Renal pelvis (tissue), 4 donors: Measurements from ENCODE around the gene LINS1. TPM values are rescaled to one million over a fixed set of nuclear protein-coding genes. Genes with fewer than 3 reads are reported as not detected.

ENCODE experiments used
- DNase-seq: peaks from one replicate; pipeline ENCODE4 v3.0.0-alpha.2; 2013
- polyA plus RNA-seq, 3 donors: library from polyadenylated mRNA; unstranded; fragments of 120-200 nt; gene quantifications; one replicate each; pipeline ENCODE4 v1.2.1, GENCODE V29; 2013; ENCODE audit not compliant: insufficient read length in 3 of 3

LINS1 gene
- polyA plus RNA-seq, 3 donors, result 12.6 to 26.5 (median 25.3) TPM

GRCh38 chr15:100566850-100567628 lies 34.9 kb downstream of the LINS1 start:
- no peak for DNase-seq

- no peak for DNase-seq
Measured at GRCh38 chr15:100565591-100565990, 36.4 kb downstream of the LINS1 start.

GRCh38 chr15:100560323-100560722 lies 41.7 kb downstream of the LINS1 start:
- no peak for DNase-seq

- DNase-seq, result no peak
Measured at GRCh38 chr15:100559330-100559729, 42.7 kb downstream of the LINS1 start.

GRCh38 chr15:100558771-100559254 lies 43.2 kb downstream of the LINS1 start:
- DNase-seq, result no peak

GRCh38 chr15:100553468-100553867 lies 48.5 kb downstream of the LINS1 start:
- no peak for DNase-seq

GRCh38 chr15:100547961-100548360 lies 54.0 kb downstream of the LINS1 start:
- no peak for DNase-seq

GRCh38 chr15:100544946-100545345 lies 57.0 kb downstream of the LINS1 start:
- DNase-seq, result no peak

GRCh38 chr15:100544338-100544841 lies 57.6 kb downstream of the LINS1 start:
- DNase-seq, result no peak

GRCh38 chr15:100542290-100542689 lies 59.7 kb downstream of the LINS1 start:
- DNase-seq, result no peak

- no peak for DNase-seq
Measured at GRCh38 chr15:100537331-100537730, 64.7 kb downstream of the LINS1 start.

- no peak for DNase-seq
Measured at GRCh38 chr15:100536733-100537132, 65.3 kb downstream of the LINS1 start.

GRCh38 chr15:100533886-100534285 lies 68.1 kb downstream of the LINS1 start:
- no peak for DNase-seq

GRCh38 chr15:100531823-100532327 lies 70.1 kb downstream of the LINS1 start:
- no peak for DNase-seq

GRCh38 chr15:100531204-100531603 lies 70.8 kb downstream of the LINS1 start:
- DNase-seq, result no peak

GRCh38 chr15:100529556-100529955 lies 72.4 kb downstream of the LINS1 start:
- DNase-seq, result no peak

- no peak for DNase-seq
Measured at GRCh38 chr15:100528833-100529428, 73.1 kb downstream of the LINS1 start, which contains the start of gene CERS3. Gene CERS3 (minus strand): TSS chr15:100528950. CDS start chr15:100501849, 27,101 bp downstream.

- DNase-seq, result no peak
Measured at GRCh38 chr15:100526027-100526481, 75.9 kb downstream of the LINS1 start.

GRCh38 chr15:100525436-100525835 lies 76.5 kb downstream of the LINS1 start:
- no peak for DNase-seq

GRCh38 chr15:100524326-100524725 lies 77.7 kb downstream of the LINS1 start:
- DNase-seq, result no peak

GRCh38 chr15:100521907-100522306 lies 80.1 kb downstream of the LINS1 start:
- DNase-seq, result no peak

- DNase-seq, result no peak
Measured at GRCh38 chr15:100520132-100520921, 81.7 kb downstream of the LINS1 start.
